Fibroblast of peridontal ligament (primary cell): ENCODE measurements around the gene P2RY4.
A peak's percentile ranks its signal among the peaks of the same experiment; 100 is the strongest.
"Not testable (repeated sequence)": the region's sequence is repeated elsewhere in the genome, so short reads cannot be mapped to it uniquely, and the experiment has no call there.

Source experiments
- DNase-seq: peaks from one replicate; pipeline ENCODE4 v3.0.0-alpha.2; 2010; ENCODE audit errors: extremely low read depth

Gene P2RY4

DNA sequence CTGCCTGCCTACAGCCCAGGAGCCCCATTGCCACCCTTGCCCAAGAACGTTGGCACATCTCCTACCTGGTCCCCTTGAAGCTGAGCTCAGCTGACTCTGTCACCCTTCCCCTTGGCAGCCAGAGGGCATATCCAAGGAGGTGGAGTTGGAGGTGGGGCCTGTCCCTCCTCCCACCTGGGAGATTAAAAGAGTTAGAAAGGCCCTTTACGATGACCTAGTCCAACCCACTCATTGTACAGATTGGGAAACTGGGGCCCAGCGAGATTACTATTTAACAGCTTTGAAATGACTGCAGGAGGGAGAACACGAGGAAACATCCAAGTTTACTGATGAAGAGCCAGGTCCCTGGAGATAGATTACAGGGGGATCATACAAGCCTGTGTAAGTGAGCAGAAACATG lies at the start of gene P2RY4:
TSS of gene P2RY4 (minus strand) at position 101 of the 400 bp plus-strand sequence. CDS start 580 bp downstream, outside the sequence.
- DNase-seq: no peak

DNA sequence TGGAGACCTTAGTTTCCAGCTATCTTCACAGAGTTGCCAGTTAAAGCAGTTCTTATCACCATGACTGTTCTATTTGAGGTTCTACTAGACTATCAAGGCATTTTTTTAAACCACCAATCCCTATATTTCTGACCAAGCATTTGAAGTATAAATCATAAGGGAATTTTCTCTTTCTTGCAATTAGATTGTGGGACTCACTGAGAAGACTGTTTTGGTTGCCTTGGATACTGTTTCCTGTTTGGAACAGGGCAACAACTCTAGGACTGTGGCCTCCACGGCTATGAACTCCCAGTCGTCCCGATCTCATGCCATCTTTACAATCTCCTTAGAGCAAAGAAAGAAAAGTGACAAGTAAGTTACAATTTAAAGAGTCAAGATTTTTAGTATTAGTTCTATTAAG lies 41.7 kb upstream of the P2RY4 start:
- DNase-seq: peak; percentile 68

DNA sequence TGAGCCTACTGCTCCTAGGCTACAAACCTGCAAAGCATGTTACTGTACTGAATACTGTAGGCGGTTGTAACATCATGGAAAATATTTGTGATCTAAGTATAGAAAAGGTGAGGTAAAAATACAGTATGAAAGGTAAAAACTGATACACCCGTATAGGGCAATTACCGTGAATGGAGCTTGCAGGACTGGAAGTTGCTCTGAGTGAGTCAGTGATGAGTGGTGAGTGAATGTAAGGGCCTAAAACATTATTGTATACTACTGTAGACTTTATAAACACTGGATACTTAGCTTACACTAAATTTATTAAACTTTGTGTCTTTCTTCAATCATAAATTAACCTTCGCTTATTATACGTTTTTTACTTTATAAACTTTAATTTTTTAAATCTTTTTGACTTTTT lies 33.6 kb upstream of the P2RY4 start:
- DNase-seq: peak; percentile 18

DNA sequence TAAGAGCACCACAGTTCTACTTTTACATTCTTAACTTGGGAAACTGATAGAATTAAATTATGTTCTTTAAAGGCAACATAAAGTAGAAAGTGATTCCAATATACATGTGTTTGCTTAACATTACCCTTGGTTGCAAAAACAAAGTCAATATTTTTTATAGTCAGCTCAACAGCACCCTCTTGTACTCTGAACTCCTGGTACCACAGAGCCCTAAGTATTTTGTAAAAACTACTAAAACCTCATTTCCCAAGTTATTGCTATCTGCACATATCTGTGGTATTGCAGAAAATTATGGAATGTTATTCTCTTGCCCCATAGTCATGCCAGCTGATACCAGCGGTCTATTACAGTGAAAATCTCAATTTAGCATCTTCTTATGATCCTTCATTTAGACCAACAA lies 32.8 kb upstream of the P2RY4 start:
- DNase-seq: peak; percentile 53

DNA sequence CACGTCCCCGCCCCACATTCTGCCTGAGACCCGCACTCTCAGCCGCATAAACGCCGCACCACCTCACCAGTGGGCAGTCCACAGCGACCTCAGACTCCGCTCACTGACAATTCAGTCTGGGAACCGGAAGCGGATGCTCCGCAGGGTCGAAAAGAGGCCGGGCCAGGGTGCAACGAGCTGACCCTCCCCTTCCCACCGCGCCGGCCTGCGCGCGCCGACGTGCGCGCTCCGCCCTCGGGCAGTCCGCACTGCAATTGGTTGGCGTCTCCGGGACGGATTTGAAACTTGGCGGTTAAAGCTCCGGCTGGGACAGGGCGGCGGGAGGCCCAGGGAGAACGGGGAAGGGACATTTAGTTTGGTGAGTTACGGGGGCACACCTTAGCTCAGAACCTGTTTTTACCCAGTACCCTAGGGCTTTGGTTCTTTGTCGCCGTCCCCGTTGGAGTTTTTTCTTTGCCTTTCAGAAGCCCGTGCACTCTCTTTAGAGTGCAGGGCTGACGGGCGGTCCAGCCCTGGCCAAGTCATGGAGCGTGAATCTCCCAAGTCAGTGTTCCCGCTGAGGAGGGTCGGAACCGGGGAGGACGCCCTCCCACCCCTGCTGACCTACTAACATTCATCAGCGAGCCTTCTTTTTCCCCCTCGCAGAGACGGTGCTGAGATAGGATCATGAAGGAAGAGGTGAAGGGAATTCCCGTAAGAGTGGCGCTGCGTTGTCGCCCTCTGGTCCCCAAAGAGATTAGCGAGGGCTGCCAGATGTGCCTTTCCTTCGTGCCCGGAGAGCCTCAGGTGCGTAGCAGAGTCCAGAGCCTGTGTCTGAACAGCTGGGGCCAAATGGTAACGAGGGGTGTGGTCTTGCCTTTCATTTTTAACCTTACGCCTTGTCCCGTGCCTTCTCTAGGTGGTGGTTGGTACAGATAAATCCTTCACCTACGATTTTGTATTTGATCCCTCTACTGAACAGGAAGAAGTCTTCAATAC lies 30.1 kb upstream of the P2RY4 start, which contains the start of the genes KIF4A and PDZD11:
TSS of gene KIF4A (plus strand) at position 312 of the 978 bp plus-strand sequence. CDS start at position 667, 355 bp downstream.
TSS of gene PDZD11 (minus strand) at position 135 of the 978 bp plus-strand sequence. CDS start 586 bp downstream, outside the sequence.
- peak; percentile 72 for DNase-seq

DNA sequence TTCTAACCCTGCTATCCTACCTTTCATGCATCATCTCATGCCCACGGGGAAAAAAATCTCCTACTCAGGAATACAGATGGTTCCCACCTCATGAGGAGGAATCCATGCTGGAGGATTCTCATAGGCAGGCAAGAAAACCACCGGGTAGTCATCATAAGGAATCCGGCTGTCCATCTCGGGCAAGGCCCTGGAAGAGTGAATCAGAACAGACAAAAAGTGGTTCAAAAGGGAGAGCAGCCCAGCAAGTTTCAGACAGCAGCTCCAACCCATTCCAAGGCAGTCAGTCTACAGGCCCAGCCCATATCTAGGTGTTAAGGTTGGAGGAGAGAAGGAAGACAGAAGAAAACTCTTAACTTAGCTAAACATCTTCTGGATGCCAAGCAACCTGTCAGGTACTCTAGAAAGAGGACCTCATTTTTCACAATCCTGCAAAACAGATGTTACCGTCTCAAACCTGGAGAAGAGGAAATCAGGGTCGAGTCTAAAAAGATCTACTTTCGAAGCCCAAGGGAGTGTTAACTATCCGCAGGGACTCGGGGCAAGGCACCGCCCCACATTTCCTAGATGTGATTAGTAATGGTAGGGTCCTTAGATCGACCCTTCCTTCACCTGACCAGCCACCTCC lies 29.3 kb upstream of the P2RY4 start:
- DNase-seq: no peak

DNA sequence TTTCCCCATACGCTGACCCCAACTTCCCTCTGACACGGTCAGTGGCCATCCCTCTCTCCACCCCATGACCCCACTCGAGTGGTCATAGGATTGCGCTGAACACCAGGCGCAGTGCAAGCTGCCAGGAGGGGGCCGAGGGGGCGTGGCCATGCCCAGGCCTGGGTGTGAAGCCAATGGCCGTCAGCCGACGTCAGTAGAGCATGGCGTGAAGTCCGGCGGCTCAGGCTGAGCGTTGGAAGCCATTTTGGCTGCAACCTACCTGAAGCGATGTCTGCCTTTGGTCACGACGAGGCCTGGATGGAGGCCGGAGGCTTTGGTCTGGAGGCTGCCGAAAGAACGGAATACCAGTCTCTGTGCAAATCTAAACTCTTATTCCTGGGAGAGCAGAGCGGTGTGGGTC lies 21.9 kb upstream of the P2RY4 start, which contains the start of gene RAB41:
TSS of gene RAB41 (plus strand) at position 222 of the 400 bp plus-strand sequence. CDS start at position 268, 46 bp downstream.
- DNase-seq: no peak

DNA sequence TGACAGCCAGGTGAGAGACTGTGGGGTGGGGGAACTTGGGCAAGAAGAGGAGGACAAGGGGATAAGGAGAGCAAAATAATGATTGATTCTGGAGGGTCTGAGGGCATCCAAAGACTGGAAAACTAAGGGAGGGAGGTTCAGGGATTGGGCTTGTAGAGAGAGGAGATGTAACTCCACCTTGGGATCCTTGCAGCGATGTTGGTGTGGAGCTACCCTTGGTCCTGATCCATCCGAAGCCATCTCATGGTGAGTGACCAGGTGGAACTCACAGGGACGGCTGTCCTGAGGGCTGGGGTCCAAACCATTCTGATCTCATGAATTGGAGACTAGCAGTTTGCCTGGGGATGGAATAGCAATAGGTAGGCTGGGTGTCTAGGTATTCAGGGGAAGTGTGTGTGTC lies 20.6 kb upstream of the P2RY4 start:
- DNase-seq: no peak

DNA sequence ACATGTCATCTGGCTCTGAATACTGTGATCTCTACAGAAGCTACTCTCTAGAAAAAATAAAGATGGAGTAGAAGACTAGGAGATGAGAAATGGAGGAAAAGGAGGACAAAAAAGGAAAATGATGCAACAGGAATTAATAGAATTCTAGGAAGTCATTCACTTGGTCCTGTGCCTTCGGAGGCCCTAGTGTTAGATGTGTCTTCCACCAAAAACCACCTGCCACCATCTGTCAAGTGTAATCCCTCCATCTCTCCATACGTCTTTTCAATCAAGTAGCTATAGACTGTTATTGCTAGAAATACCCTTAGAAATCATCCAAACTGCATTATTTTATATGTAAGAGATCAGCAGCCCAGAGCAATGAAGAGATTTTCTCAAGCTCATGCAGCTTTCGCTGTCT lies 19.1 kb upstream of the P2RY4 start:
- no peak for DNase-seq

DNA sequence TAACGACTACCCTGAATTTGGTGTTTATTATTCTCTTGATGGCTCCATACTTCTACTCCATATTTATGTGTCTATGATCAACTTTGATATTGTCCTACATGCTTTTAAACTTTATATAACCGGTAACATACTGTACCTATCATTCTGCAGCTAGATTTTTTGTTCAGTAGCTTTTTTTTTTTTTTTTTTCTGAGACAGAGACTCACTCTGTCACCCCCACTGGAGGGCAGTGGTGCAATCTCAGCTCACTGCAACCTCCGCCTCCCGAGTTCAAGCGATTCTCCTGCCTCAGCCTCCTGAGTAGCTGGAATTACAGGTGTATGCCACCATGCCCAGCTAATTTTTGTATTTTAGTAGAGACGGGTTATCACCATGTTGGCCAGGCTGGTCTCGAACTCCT lies 14.0 kb upstream of the P2RY4 start:
- DNase-seq: not testable (repeated sequence)

DNA sequence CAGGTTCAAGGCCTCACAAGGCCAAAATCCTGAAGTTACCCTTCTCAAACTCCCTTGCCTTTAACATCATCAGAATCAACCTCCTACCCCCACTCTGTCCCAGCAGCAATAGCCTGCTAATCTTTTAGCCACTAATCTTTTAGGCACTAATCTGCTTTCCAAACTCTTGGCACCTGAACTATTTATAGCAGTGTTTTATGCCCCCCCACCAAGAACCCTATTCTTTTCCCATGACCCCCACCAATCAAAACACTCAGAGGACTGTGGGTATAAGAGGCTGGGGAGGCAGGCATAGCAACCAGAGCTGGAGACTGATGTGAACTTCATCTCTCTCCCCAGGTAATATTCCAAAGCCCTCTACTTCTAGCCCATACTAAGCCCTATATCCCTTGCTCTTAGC lies 8.0 kb upstream of the P2RY4 start, which contains the start of gene ARR3:
TSS of gene ARR3 (plus strand) at position 301 of the 400 bp plus-strand sequence. CDS start 1,052 bp downstream, outside the sequence.
- DNase-seq: no peak

DNA sequence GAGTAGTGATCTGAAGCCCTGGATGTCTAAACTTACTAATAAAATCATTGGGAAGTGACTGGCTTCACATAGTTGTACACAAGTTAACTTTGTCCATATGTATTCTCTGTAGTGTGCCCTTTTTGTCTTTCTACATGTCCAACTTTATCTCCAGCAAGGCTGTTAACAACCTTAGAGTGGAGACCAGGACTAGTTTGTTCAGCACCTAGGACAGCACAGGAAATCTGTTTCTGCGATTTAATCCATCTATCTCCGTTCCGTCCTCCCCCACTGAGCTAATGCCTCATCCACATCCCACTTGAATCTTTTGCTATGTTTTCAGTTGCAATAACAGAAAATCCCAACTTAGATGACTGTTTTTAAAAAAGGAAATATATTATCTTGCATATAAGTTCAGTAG lies 4.8 kb upstream of the P2RY4 start:
- DNase-seq: no peak

DNA sequence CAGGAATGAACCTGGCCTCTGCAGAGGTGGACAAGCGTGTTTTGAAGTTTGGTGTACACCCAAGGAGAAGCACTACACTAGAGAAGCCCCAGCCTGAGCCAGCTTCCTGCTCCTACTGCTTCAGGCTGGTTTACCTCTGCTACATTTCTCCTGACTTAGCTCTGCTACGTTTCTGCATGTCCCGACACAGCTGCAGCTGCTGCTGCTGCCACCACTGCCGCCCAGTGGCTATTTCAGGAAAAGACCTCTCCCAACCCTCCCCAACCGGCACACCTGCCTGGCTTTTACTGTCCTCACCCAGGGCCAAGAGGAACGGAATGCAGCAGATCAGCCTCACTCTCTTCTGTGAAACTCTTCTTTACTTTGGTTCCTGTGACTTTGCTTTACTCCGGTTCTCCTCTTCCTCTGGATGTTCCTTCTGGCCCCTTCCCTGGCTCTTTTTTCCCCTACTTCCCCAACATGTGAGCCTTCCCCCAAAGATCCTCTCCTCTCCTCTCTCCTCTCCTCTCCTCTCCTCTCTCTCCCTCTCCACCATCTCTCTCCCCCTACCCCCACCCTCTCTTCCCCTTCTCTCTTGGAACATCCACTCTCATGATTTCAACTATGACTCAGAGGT lies 3.1 kb upstream of the P2RY4 start:
- DNase-seq: peak; percentile 19

DNA sequence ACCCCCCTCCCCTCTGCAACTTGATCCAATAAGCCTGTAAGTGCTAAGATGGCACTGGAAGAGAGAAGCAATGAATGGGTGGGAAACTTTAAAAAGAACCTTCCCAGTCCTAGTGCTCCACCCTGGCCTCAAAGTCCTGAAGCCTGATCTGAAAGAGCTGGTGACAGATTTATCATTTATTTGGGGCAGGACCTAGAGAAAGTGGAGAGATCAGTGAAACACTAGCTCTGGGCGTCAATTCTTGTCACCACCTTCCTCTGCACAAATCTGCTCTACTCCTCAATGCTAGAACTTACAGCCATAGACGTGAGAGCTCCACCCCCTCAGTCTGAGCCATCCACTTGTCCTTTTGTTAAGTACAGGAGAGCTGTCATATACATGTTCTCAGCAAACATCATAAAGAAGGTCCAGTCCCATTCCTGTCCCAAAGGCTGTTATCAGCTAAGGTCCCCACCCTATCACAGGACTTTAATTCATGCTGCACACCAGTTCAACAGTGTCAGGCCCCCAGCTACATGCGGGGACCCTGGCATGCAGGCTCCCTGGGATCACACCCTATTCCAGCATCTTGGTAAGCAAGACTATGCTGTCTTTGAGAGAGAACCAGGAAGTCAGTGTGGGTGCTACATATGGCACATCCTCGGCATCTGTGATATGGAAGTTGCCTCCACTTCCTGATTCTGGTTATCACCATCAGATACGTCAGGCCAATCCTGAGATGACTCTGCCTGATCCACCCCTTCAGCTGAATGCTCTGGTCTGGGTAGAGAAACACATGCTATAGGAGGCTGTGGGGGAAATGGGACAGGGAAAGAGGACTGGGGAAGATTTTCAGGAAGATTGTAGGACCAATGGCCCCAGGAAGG lies 2.3 kb downstream of the P2RY4 start:
- no peak for DNase-seq

DNA sequence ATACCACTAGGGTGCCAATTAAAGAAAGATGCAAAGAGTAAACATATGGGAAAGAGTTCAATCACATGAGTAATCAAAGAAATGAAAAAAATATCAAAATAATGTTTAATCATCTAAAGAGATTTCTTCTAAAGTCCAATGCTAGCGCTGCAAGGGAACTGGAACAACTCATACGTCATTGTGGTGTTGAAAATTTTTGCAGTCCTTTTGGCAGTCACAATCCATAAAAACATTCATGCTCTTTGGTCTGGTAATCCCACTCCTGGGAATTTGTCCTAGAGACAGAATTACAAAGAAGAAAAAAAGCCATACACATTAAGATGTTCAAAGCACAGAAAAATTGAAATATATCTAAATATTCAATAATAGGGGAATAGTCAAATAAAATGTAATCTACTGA lies 4.6 kb downstream of the P2RY4 start:
- DNase-seq: no peak

DNA sequence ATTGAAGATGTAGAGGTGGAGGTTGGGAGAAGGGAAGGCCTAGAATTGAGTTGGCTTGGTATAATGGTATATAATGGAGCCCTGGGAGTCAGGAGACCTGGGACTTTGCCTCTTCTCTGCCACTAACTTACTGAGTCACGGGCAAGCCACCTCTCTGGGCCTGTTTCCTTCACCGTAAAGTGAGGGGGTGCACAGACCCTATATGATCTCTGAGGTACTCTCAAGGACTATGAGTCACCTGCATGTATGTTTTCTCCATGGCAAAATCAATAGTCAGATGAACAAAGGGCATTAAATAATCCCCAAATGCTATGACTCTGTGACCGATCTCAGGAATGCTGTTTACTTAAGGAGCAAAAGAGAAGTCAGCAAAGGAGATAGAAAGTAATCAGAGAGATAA lies 5.1 kb downstream of the P2RY4 start:
- no peak for DNase-seq

DNA sequence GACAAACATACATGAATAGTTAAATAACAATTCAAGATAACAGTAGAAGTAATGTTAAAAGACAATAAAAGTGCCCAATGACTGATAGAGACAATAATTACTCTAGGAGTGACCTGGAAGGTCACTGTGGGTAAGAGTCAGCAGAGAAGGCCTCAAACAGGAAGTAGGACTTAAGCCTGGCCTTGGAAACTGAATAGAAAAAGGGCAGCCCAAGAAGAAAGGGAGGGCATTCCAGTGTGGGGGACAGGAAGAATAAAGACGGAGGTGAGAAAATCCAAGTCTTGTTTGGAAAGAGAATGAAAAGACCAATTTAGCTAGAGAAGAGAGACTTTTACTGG lies 6.0 kb downstream of the P2RY4 start:
- no peak for DNase-seq

DNA sequence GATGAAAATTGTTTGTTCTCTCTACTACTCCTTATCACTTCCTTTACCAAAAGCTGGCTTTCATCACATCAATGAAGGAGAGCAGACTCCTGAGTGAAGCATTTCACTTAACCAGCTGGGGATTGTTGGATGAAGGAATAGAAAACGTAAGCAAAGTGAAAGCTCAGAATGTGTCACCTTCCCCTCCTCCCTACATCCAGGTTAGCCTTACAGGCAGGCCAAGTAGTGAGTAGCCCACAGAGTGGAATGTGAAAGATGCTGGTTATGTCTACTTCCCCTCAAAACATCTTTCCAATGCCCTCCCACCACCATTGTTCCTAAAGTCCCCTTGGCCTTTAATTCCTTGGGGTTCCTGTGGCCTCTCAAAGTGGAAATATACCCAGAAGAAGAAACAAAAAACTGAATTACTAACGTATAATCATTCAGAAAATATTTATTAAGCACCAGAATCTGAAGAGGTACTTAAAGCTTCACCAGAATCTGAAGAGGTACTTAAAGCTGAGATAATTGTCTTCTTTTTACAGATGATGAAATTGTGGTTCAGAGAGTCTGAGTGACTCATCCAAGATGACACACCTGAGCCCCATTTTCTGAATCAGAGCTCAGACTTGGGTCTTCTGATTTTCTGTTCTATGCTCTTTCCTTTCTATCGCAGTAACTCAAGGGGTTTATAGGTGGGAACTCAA lies 6.5 kb downstream of the P2RY4 start:
- no peak for DNase-seq

DNA sequence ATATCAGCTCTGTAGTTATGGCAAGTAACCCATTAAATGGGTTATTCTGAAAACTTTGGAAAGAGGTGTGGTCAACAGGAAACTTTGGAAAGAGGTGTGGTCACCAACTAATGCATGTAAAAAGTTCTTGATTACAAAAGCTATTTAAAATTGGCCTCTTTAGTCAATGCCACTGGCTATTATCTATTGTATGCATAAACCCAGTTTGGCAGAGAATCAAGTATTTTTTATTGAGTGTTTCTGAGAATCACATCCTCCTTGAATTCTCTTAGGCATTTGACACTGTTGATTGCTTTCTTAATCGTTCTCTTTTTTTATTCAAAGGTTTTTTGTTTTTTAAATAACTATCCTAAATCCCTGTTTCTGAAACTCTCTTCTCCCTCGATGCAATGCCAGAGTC lies 7.5 kb downstream of the P2RY4 start:
- DNase-seq: no peak

DNA sequence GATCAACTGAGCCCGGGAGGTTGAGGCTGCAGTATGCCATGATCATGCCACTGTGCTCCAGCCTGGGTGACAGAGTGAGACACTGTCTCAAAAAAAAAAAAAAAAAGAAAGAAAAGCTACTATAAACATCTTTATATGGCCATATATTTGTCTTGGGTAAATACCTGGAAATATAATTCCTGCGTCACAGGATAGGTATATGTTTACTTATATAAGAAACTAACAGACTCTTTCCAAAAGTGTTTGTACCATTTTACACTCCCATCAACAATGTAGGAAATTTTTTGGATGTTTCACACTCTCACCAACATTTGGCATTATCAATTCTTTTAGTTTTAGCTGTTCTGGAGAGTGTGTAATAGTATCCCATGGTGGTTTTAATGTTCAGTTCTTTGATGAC lies 12.8 kb downstream of the P2RY4 start:
- DNase-seq: no peak

DNA sequence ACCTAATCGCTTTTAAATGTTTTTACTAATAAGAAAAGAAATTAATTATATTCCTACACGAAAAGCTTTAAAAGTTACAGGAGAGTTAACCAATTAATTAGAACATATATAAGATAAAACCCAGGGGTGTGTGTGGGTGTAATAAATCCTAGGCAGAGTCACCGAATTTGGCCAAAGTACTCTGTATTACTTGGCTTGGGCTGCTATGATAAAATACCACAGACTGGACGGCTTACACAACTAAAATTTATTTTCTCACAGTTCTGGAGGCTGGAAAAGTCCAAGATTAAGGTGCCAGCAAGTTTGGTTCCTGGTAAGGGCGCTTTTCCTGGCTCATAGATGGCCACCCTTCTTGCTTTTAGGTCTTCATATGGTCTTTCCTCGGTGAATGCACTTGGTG lies 15.1 kb downstream of the P2RY4 start:
- DNase-seq: no peak
